Stimulated activated CD4-positive, alpha-beta T cell treated with anti-CD3 and anti-CD28 coated beads, Interleukin-4, amount 100 ng/mL, for 24 hours (primary cell): ENCODE results near the gene BRD9.
"Not testable (repeated sequence)": the region's sequence is repeated elsewhere in the genome, so short reads cannot be mapped to it uniquely, and the experiment has no call there.

ENCODE experiments used
- DNase-seq: peaks from one replicate; pipeline ENCODE4 v3.0.0-alpha.2; 2020

Gene BRD9

DNA sequence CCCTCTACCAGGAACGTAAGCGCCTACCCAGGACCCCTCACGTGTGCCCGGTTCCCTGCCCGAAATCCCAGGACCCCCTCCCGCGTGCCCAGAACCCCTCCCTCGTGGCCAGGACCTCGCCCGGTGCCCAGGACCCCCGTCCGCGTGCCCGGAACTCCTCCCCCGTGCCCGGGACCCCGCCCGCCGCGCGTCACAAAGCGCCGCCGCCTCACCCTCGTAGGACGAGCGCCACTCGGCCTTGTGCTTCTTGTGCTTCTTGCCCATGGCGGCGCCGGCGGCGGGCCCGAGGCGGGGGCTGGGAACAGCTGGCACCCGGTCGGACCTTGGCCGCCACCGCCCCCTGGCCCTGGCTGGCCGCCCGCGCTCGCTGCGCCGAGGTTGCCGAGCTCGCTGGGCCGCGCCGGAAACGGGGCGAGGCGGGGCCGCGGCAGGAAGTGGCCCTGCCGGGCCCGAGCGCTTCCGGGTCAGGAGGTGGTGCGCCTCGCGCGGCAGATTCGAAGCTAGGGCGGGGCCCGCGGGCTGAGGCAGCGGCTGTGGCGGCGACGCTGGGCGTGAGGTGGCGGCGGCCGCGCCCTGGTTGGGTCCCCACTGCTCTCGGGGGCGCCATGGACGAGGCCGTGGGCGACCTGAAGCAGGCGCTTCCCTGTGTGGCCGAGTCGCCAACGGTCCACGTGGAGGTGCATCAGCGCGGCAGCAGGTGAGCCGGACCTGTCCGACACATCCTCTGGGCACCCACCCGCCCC, at the start of gene BRD9, which contains the start of gene TRIP13:
Gene BRD9 (minus strand): TSS at position 408 of the 743 bp plus-strand sequence. CDS start 144 bp downstream, at position 264.
Gene TRIP13 (plus strand): TSS at position 491 of the 743 bp plus-strand sequence. CDS start 115 bp downstream, at position 606.
- DNase-seq, result peak; percentile 84

DNA sequence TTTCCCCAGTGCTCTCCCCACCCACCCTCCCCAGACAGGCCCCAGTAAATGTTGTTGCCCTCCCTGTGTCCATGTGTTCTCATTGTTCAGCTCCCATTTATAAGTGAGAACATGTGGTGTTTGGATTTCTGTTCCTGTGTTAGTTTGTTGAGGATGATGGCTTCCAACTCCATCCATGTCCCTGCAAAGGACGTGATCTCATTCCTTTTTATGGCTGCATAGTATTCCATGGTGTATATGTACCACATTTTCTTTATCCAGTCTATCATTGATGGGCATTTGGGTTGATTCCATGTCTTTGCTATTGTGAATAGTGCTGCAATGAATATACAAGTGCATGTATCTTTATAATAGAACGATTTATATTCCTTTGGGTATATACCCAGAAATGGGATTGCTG, 48.1 kb upstream of the BRD9 start:
- not testable (repeated sequence) for DNase-seq

- no peak for DNase-seq
These were observed 46.8 kb upstream of the BRD9 start for GRCh38 chr5:939368-939767.

DNA sequence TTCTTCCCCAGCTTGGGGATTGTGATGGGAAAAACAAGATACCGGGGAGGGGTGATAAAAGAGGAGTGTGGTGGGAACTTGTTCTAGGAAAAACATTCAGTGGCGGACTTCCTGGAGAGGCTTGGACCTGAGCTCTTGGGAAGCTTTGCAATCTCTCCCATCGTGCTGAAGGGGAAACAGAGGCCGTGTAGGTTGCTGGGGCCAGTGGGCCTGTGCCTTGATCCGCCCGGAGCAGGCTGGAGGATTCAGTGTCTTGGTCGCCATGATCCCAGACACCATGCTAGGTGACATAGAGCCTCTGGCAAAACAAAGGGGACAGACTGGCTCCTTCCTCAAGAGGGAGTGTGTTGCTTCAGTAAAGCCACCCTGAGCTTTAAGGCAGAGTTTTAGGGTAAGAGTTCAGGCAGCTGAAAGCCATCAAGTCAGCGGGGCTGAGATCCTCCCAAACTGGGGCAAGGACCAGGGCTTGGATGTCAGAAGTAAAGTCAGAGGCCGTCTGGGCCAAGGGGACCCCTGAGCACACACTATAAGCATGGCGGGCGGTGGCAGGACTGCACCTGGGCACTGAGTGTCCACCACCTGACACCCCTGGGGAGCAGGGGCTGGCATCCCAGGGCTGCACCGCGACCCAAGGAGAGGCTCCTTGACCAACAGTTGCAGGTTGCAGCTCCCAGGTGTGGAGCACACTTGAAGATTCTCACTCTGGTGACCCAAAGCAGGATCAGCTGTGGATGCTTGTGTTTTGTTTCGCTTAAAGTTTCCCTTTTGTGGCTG, 44.7 kb upstream of the BRD9 start:
- no peak for DNase-seq

- no peak for DNase-seq
These were observed 43.8 kb upstream of the BRD9 start for GRCh38 chr5:936149-937144.

GRCh38 chr5:935510-936084, 43.0 kb upstream of the BRD9 start:
- DNase-seq, result no peak

DNA sequence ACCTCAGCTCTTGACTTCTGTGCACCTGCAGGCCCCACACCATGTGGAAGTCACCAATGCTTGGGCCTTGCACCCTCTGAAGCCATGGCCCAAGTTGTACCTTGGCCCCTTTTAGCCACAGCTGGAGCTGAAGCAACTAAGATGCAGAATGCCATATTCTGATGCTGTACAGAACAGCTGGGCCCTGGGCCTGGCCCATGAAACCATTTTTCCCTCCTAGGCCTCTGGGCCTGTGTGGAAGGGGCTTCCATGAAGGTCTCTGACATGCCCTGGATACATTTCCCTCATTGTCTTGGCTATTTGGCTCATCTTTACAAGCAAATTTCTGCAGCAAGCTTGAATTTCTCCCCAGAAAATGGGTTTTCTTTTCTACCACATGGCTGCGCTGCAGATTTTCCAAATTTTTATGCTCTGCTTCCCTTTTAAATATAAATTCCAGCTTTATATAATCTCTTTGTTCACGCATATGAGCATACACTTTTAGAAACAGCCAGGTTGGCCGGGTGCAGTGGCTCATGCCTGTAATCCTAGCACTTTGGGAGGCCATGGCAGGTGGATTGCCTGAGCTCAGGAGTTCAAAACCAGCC, 41.9 kb upstream of the BRD9 start:
- DNase-seq, result not testable (repeated sequence)

GRCh38 chr5:933951-934350, 41.4 kb upstream of the BRD9 start:
- not testable (repeated sequence) for DNase-seq

- DNase-seq, result no peak
These were observed 40.8 kb upstream of the BRD9 start for GRCh38 chr5:933251-933861.

DNA sequence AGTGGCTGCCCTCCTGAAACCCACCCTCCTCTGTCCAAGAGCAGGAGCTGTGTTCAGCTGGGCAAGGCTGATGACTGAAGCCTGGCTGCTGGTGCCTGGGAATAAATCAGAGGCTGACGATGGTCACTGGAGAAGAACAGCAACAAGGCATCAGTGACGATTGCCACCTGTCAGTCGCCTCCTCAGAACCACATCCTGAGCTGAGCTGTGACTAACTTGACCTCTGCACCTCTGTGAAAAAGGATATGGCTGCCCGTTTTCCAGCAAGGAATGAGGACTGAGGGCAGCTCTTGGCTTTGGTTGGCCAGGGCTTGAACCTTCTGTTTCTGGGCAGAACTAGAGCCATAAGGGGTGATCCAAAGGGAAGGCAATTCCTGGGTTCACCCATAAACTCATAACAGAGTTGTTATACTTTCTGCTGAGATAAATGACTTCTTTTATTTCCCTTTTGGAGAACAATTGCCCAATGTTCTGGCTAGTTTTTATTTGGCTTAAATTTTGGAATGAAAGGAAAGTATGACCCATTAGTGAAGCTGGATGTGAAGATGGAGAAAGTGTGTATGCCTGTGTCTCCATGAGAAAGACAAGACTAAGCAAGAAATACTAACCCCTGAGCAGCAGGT, 40.1 kb upstream of the BRD9 start:
- DNase-seq, result no peak

DNA sequence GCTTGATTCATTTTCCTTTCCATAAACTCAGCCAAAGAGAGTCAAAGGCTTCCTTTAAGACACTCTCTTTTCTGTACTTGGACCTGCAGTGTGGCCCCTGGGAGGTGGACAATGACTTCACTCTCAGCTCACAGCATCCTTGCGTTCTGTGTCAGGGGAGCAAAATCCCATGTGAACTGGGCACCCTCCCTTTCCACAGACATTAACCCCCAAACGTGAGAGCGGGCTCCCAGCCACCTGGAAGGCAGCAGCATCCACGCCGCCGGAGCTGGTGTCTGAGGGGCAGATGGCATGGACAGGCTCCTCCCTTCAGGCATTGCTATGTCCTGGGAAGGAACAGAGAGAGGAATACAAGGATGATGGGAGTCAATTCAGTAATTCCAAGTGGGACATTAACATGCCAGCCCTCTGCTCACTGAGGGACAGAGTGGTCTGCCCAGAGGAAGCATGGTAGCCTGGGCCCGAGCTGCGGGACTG, 39.6 kb upstream of the BRD9 start:
- DNase-seq, result no peak

DNA sequence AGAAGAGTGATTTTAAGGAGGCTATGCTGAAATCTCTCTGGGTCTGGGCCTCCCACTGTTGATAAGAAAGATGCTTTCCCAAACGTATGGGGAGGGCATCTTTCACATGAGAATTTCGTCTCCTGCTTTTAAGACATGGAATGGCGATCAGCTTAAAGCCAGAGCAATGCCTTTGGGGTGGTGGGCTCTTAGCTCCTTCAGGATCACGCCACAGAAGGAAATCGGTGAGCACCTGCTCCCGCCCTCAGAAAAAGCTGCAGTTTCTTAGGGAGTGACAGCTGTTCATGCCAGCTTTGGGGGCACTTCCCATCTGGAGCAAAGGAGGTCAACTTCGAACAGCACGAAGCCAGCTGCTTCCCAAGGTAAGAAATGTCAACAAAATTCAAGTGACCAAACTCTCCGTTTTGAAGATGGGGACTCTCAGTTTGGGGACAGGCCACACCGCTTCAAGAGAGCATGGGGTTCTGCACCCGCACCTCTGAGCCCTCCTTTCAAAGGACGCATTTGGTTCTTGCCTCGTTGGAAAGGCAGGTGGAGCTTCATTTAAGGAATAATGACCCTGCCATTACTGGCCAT, 39.1 kb upstream of the BRD9 start:
- DNase-seq, result no peak

- no peak for DNase-seq
These were observed 38.3 kb upstream of the BRD9 start for GRCh38 chr5:930866-931265.

GRCh38 chr5:929596-929995, 37.0 kb upstream of the BRD9 start:
- DNase-seq, result no peak

DNA sequence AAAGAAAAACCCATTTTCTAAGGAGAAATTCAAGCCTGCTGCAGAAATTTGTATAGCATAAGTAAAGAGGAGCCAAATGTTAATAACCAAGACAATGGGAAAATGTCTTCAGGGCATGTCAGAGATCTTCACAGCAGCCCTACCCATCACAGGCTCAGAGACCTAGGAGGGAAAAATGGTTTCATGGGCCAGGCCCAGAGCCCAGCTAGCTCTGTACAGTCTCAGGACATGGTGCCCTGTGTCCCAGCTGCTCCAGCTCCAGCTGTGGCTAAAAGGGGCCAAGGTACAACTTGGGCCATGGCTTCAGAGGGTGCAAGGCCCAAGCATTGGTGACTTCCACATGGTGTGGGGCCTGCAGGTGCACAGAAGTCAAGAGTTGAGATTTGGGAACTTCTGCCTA, 36.6 kb upstream of the BRD9 start:
- not testable (repeated sequence) for DNase-seq

GRCh38 chr5:927172-928015, 34.8 kb upstream of the BRD9 start:
- no peak for DNase-seq

DNA sequence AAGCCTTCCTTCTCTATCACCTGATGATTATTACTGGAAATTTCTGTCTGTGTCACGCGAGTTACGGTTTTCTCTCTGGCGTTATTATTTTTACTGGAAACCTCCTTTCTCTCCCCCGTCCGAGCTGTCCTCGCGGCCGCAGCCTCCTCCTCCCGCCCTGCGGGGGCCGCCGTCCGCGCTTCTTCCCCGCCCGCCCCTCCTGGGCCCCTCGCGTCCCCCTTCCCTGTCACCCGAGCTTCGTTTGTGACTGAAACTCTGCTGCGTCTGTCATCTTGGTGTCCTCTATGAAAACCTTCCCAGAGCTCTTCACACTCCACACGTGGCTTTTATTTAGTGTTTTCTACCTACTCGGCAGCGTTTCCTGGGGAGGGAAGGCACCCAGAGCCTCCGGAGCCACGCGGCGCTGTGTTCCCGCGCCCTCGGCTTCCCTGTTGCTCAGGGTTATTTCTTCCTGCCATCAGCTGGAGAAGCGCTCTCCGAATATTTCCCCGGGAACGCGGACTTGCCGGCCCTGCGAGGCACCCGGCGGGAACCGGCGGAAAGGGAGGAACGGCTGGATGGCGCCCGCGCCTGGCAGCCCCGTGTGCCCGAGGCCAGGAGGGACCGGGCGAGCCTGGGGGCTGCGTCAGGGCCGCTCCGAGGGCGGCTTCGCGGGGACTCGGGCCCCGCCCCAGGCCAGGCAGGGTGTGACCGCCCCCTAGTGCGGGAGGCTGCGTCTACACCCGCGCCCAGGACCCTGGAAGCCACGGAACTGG, 34.0 kb upstream of the BRD9 start:
- peak; percentile 12 for DNase-seq

DNA sequence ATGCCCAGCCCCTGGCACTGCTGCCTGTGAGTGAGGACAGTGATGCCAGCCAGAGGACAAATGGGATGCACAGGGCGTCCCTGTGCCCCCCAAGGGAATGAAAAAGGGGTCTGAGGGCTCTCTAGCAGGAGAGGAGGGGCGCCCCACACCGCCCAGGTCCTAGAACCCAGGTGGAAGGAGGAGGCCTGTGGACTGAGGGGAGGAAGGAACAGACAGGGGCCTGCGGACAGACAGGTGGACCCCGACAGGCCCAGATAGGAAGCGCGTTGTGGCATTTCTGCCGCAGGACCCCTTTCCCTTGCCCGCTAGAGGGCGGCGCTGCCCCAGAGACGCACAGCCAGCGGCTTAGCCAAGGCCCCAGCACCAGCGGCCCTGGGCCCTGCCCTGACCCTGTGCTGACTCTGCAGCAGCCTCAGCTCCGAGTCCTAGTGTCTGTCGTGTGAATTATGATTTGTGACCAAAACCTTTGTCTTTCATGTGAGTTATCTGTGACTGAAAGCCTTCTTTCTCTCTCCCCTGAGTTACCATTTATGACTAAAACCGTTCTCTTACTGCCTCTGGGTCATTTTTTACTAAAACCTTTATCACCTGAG, 30.8 kb upstream of the BRD9 start:
- peak; percentile 75 for DNase-seq
